Measurements from ENCODE around the gene SHISA4.

- TF ChIP-seq CTCF (IDR thresholded peaks at IDR 0.05) (no peak), POLR2A (IDR thresholded peaks at IDR 0.05) (peak; percentile 82 to 88)
Observed at GRCh38 chr1:201888282-201889089, at the start of gene SHISA4.
